Suprapubic skin (tissue), 4 donors: ENCODE results near the gene TCP11L2.

Source experiments
- POLR2A ChIP-seq, 2 donors: fragments of 450-650 bp; IDR thresholded peaks; one replicate each; pipeline ENCODE4 v1.6.1; 2017; ENCODE audit warnings: antibody characterized with exemption in 2 of 2, mild to moderate bottlenecking in 2 of 2, moderate library complexity in 2 of 2
- POLR2AphosphoS5 ChIP-seq, 3 donors: sonication (generic); formaldehyde crosslinking; IDR thresholded peaks; one replicate each; pipeline ENCODE4 v1.6.1; 2017; ENCODE audit warnings: antibody characterized with exemption in 3 of 3
- TF ChIP-seq, protein P1 (sequence below), 2 donors: fragments of 200-600 bp in 1 of 2; fragments of 450-650 bp in 1 of 2; sonication (generic) in 1 of 2; IDR thresholded peaks; one replicate each; pipeline ENCODE4 v1.5.1; 2016 to 2019; ENCODE audit warnings: antibody characterized with exemption in 2 of 2, mild to moderate bottlenecking in 1 of 2, moderate library complexity in 1 of 2

- TF ChIP-seq, protein P1, sequence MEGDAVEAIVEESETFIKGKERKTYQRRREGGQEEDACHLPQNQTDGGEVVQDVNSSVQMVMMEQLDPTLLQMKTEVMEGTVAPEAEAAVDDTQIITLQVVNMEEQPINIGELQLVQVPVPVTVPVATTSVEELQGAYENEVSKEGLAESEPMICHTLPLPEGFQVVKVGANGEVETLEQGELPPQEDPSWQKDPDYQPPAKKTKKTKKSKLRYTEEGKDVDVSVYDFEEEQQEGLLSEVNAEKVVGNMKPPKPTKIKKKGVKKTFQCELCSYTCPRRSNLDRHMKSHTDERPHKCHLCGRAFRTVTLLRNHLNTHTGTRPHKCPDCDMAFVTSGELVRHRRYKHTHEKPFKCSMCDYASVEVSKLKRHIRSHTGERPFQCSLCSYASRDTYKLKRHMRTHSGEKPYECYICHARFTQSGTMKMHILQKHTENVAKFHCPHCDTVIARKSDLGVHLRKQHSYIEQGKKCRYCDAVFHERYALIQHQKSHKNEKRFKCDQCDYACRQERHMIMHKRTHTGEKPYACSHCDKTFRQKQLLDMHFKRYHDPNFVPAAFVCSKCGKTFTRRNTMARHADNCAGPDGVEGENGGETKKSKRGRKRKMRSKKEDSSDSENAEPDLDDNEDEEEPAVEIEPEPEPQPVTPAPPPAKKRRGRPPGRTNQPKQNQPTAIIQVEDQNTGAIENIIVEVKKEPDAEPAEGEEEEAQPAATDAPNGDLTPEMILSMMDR (IDR thresholded peaks at IDR 0.05) = no peak
- TF ChIP-seq POLR2AphosphoS5 (IDR thresholded peaks at IDR 0.05) (no peak), POLR2A (IDR thresholded peaks at IDR 0.05) (no peak)
These were observed 46.6 kb upstream of the TCP11L2 start for GRCh38 chr12:106255952-106256351.
